Loucy (cell line): Measurements from ENCODE around the gene MAB21L1.

Experiments used
- H2AFZ ChIP-seq: fragments of 200-600 bp; sonication (generic); 2 replicates; pipeline ENCODE4 v1.6.0; 2016; ENCODE audit warnings: antibody characterized with exemption, mild to moderate bottlenecking, low read length, moderate library complexity
- H3F3A ChIP-seq: fragments of 200-600 bp; 2 replicates; pipeline ENCODE4 v1.6.0; 2016; ENCODE audit warnings: antibody characterized with exemption, low read depth, mild to moderate bottlenecking
- H3K27me3 ChIP-seq: fragments of 200-600 bp; sonication (generic); 2 replicates; pipeline ENCODE4 v1.6.1; 2014; ENCODE audit warnings: low read length, mild to moderate bottlenecking; ENCODE audit not compliant: insufficient read depth, poor library complexity, severe bottlenecking
- H3K36me3 ChIP-seq: fragments of 200-600 bp; sonication (generic); 2 replicates; pipeline ENCODE4 v1.6.1; 2016; ENCODE audit warnings: low read length; ENCODE audit not compliant: insufficient read depth
- H3K4me1 ChIP-seq: fragments of 200-600 bp; sonication (generic); 2 replicates; pipeline ENCODE4 v1.5.1; 2014; ENCODE audit warnings: low read length, mild to moderate bottlenecking; ENCODE audit not compliant: insufficient read depth, poor library complexity, severe bottlenecking
- H3K4me2 ChIP-seq: fragments of 200-600 bp; sonication (generic); 2 replicates; pipeline ENCODE4 v1.6.0; 2014; ENCODE audit warnings: antibody characterized with exemption, low read length, low read depth, mild to moderate bottlenecking; ENCODE audit not compliant: poor library complexity, severe bottlenecking
- H3K4me3 ChIP-seq: fragments of 200-600 bp; sonication (generic); 2 replicates; pipeline ENCODE4 v1.5.1; 2014; ENCODE audit warnings: low read length, mild to moderate bottlenecking, mixed read lengths; ENCODE audit not compliant: poor library complexity, severe bottlenecking
- H3K79me2 ChIP-seq: fragments of 200-600 bp; sonication (generic); 2 replicates; pipeline ENCODE4 v1.6.1; 2014; ENCODE audit warnings: low read length; ENCODE audit not compliant: insufficient read depth
- H3K9ac ChIP-seq: fragments of 200-600 bp; sonication (generic); 2 replicates; pipeline ENCODE4 v1.6.0; 2014; ENCODE audit warnings: mild to moderate bottlenecking, low read depth, low read length, moderate library complexity; ENCODE audit not compliant: poor library complexity, severe bottlenecking
- H3K9me2 ChIP-seq: fragments of 200-600 bp; sonication (generic); replicated peaks from 2 replicates; pipeline ENCODE4 v1.6.1; 2016; ENCODE audit warnings: low read depth, low read length, mixed read lengths
- H3K9me3 ChIP-seq: fragments of 200-600 bp; sonication (generic); 2 replicates; pipeline ENCODE4 v1.6.1; 2014; ENCODE audit warnings: mild to moderate bottlenecking, antibody characterized with exemption, low read length, low read depth; ENCODE audit not compliant: insufficient read depth
- H4K20me1 ChIP-seq: fragments of 200-600 bp; sonication (generic); 2 replicates; pipeline ENCODE4 v1.6.0; 2014; ENCODE audit warnings: antibody characterized with exemption, low read length, mild to moderate bottlenecking; ENCODE audit not compliant: insufficient read depth, poor library complexity, severe bottlenecking
- EZH2phosphoT487 ChIP-seq: fragments of 200-600 bp; IDR thresholded peaks from 2 replicates; pipeline ENCODE4 v1.6.1; 2018; ENCODE audit warnings: antibody characterized with exemption, mild to moderate bottlenecking, moderate library complexity, borderline replicate concordance
- TF ChIP-seq, protein P1 (sequence below): fragments of 200-600 bp; sonication (generic); conservative IDR thresholded peaks from 2 replicates; pipeline ENCODE4 v1.5.1; 2014; ENCODE audit warnings: mild to moderate bottlenecking, antibody characterized with exemption, low read length

Gene MAB21L1

DNA sequence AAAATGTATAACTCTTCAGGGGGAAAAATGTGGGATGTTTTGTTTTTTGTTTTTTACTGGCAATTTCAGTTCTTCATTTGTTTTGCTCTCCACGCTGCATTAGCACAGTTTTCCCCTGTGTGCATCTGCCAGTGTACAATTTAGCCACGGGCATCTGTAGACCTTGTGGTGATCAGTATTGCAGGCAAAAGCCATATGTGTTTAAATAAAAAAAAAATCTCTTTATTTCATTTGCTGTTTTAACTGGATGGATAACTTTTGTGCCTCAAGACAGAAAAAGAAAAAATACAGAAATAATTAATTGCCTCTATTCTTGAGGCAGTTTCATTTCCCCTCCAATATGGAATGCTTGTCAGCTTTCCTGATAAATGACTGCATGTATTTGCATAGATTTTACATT, 7.9 kb upstream of the MAB21L1 start:
- H3K9me2 ChIP-seq, result no peaks in the 10 kb centered on the region
- H3K4me3 ChIP-seq, result no peak overlapping the region
- H3K4me2 ChIP-seq, result no peak overlapping the region
- no peaks in the 10 kb centered on the region for H4K20me1 ChIP-seq
- H3K9me3 ChIP-seq, result no peaks in the 10 kb centered on the region
- no peak overlapping the region for H3K9ac ChIP-seq
- no peaks in the 10 kb centered on the region for H3K79me2 ChIP-seq
- H3K27me3 ChIP-seq, result no peaks in the 10 kb centered on the region
- no peak for TF ChIP-seq EZH2phosphoT487
- TF ChIP-seq, protein P1, sequence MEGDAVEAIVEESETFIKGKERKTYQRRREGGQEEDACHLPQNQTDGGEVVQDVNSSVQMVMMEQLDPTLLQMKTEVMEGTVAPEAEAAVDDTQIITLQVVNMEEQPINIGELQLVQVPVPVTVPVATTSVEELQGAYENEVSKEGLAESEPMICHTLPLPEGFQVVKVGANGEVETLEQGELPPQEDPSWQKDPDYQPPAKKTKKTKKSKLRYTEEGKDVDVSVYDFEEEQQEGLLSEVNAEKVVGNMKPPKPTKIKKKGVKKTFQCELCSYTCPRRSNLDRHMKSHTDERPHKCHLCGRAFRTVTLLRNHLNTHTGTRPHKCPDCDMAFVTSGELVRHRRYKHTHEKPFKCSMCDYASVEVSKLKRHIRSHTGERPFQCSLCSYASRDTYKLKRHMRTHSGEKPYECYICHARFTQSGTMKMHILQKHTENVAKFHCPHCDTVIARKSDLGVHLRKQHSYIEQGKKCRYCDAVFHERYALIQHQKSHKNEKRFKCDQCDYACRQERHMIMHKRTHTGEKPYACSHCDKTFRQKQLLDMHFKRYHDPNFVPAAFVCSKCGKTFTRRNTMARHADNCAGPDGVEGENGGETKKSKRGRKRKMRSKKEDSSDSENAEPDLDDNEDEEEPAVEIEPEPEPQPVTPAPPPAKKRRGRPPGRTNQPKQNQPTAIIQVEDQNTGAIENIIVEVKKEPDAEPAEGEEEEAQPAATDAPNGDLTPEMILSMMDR, result no peak
- no peak overlapping the region for H2AFZ ChIP-seq
- H3F3A ChIP-seq, result no peaks in the 10 kb centered on the region
- H3K36me3 ChIP-seq, result no peaks in the 10 kb centered on the region
- no peaks in the 10 kb centered on the region for H3K4me1 ChIP-seq

DNA sequence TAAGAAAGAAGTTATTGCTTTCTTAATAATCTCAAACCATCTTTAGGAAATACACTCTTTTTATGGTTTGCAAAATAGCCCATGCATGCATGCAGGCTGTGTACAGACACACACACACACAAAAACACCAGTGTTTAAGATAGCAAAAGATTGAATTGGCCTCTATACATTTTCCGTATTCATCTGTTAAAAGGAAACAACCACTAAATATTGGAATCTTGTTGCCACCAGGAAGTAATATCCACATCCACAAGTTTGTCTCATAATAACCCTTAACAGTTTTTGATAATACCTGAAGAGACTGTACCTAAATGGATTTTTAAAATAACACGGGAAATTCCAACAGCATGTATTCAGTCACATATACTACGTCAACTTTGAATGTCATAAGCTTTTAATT, 7.3 kb upstream of the MAB21L1 start:
- H3K79me2 ChIP-seq, result no peaks in the 10 kb centered on the region
- no peaks in the 10 kb centered on the region for H4K20me1 ChIP-seq
- H3K4me1 ChIP-seq, result no peaks in the 10 kb centered on the region
- no peak overlapping the region for H3K4me2 ChIP-seq
- no peaks in the 10 kb centered on the region for H3K9me3 ChIP-seq
- H2AFZ ChIP-seq, result no peak overlapping the region
- no peaks in the 10 kb centered on the region for H3K9me2 ChIP-seq
- no peak overlapping the region for H3K4me3 ChIP-seq
- no peaks in the 10 kb centered on the region for H3K27me3 ChIP-seq
- no peaks in the 10 kb centered on the region for H3F3A ChIP-seq
- no peak overlapping the region for H3K9ac ChIP-seq
- no peaks in the 10 kb centered on the region for H3K36me3 ChIP-seq
- no peak for TF ChIP-seq EZH2phosphoT487

DNA sequence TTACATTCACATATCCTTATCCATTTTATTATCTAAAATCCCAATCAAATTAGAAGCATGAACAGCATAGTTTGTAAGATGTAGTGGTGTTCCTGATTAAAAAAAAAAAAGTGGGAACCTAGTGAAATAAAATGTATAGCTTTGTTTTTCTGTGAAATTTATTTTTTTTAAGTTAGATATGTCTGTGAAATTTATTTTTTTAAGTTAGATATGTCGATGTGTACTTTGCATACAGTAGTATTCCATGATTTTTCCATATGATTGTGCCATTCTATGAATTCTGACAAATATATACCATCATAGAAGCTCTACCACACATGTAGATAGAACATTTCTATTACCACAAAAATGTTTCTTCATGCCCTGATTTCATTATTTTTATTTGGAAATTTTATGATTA, 6.0 kb upstream of the MAB21L1 start:
- Histone ChIP-seq H3K9ac (no peak overlapping the region), H3K79me2 (no peaks in the 10 kb centered on the region), H4K20me1 (no peaks in the 10 kb centered on the region), H2AFZ (no peak overlapping the region), H3K9me2 (no peaks in the 10 kb centered on the region), H3K9me3 (no peaks in the 10 kb centered on the region), H3F3A (no peaks in the 10 kb centered on the region), H3K4me2 (no peak overlapping the region), H3K4me1 (no peaks in the 10 kb centered on the region), H3K4me3 (no peak overlapping the region), H3K27me3 (no peaks in the 10 kb centered on the region), H3K36me3 (no peaks in the 10 kb centered on the region)
- TF ChIP-seq, protein P1, result no peak
- TF ChIP-seq EZH2phosphoT487, result no peak

DNA sequence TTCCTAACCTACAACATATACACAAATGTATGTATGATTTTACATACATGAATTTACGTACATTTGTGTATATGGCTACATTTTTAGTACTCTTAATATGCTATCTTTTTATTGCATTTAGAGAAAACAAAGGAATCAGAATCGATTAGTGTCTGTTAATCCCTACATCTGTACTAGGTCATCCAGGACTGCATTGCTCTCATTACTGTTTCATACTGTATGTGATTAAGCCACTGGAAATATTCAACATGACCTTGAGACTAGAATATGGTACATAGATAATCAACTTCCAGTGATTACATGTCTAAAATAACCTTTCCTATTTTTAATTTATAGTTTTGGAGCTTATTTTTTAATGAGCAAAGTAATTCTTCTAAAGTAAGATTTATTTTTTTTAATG, 5.3 kb upstream of the MAB21L1 start:
- H3K79me2 ChIP-seq, result no peaks in the 10 kb centered on the region
- no peaks in the 10 kb centered on the region for H3F3A ChIP-seq
- H3K9me2 ChIP-seq, result no peaks in the 10 kb centered on the region
- no peaks in the 10 kb centered on the region for H4K20me1 ChIP-seq
- H3K27me3 ChIP-seq, result no peaks in the 10 kb centered on the region
- no peak overlapping the region for H3K4me2 ChIP-seq
- H3K36me3 ChIP-seq, result no peaks in the 10 kb centered on the region
- H3K4me3 ChIP-seq, result no peak overlapping the region
- H3K4me1 ChIP-seq, result no peaks in the 10 kb centered on the region
- no peak overlapping the region for H3K9ac ChIP-seq
- no peaks in the 10 kb centered on the region for H3K9me3 ChIP-seq
- no peak for TF ChIP-seq EZH2phosphoT487
- TF ChIP-seq, protein P1, result no peak
- no peak overlapping the region for H2AFZ ChIP-seq
